Dermis blood vessel endothelial cell (primary cell): ENCODE results near the gene CD7. TPM values are rescaled to one million over a fixed set of nuclear protein-coding genes. Genes with fewer than 3 reads are reported as not detected.

Experiments
- DNase-seq: peaks from one replicate; pipeline ENCODE4 v3.0.0; 2010
- total RNA-seq: library from RNA; depleted of rRNA; stranded (reverse); fragments of >200 nt; gene quantifications from 2 replicates; pipeline ENCODE4 v1.2.3, GENCODE V29; 2014

CD7 gene
- total RNA-seq, 1 donor from 2014 or later, result not detected

GRCh38 chr17:82314012-82314726 lies 3.2 kb downstream of the CD7 start:
- no peak for DNase-seq

GRCh38 chr17:82313195-82314011 lies 4.0 kb downstream of the CD7 start:
- DNase-seq, result no peak

DNA sequence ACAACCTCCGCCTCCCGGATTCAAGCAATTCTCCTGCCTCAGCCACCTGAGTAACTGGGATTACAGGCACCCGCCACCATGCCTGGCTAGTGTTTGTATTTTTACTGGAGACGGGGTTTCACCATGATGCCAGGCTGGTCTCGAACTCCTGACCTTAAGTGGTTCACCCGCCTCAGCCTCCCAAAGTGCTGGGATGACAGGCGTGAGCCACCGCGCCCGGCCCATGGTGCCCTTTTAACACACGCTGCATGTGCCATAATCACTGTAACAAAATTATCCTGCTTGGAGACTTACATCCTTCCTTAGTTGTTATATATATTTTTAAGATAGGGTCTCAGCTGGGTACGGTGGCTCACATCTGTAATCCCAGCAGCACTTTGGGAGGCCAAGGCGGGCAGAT lies 5.4 kb downstream of the CD7 start:
- DNase-seq, result no peak

DNA sequence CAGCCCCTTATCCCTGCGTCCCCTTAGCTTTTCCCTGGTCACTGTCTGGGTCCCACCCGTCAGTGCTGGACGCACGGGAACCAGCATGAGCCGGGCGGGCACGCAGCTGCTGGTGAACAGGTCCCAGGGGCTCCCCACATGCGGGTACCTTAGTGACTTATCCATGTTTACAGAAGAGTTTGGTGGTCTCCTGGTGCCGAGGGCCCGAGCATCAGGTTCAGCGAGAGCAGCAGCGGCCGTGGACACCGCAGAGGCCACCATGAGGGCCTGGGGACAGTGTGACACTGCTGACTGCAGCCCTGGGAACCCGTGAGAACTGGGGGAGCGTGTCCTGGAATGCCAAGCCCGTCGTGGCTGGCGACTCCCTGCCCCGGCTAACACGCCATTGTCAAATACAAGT lies 6.5 kb downstream of the CD7 start:
- DNase-seq, result no peak

DNA sequence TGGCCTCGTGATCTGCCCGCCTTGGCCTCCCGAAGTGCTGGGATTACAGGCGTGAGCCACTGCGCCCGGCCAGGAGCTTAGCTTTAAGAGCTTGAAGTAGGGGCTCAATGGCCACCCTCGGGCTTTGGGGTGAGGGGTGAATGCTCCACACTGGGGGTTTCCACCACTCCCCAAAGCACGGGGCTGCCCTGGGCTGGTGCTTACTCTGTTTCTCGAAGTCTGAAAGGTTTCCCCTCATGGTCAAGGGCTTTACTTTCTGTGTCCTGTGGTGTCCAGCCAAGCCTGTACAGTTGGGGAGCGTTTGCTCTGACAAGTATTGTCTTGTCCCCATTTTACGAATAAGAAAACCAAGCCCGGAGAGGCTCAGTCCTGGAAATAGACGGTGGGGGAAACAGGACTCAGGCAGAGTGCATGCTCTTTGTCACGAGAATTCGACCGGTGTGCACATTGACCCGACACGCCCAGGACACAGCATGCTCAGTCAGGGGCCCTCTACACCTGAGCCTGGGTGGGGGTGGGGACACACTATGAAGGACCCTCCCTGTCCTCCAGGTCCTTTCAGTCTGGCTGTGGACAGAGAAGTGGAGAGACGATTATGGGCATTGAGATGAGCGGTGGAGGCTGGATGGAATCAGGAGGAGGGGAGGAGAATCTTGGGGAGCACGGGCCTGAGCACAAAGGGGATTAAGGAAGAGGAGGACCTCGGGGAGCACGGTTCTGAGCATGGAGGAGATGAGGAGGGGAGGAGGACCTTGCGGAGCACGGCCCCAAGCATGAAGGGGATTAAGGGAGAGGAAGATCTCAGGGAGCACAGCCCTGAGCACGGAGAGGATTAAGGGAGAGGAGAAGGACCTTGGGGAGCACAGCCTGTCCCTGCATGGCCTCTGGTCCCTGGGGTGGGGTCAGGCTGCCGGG lies 7.5 kb downstream of the CD7 start:
- DNase-seq, result no peak

GRCh38 chr17:82305727-82306300 lies 11.6 kb downstream of the CD7 start:
- no peak for DNase-seq

DNA sequence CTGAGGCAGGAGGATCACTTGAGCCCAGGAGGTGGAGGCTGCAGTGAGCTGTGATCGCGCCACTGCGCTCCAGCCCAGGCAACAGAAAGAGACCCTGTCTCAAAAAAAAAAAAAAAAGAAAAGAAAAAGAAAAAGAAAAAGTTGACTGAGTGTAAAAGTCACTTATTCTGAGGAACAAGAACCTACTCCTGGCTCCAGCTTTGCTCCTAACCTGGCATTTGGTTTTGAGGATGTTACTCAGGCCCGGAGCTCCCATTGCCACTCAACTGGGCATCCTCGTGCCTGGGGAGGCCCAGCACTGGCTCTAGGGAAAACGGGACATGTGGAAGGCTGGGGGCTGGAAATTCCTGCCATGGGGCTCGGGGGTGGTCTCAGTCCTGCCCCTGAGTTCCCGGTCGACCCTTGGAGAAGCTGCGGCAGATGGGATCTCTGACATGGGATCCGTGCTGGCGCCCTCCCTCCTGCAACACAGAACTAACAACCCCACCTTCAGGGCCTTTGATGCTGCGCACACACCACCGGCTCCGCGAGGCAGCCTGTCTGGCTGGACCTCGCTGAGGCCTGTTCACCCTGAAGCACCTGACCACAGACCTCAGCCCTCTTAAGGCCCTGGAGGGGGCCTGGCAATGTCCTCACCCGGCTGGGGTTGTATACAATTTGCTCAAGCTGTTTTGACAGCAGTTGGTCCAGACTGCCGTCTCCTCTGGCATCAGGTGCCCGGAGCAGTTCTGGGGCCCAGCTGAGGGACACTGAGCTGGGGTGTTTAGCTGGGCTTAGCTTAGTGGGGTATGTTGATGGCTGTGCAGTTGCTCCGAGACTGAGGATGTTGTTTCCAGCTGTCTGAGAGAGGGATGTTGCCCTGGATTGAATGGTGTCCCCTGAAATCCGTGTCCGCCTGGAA lies 12.3 kb downstream of the CD7 start:
- DNase-seq, result no peak

DNA sequence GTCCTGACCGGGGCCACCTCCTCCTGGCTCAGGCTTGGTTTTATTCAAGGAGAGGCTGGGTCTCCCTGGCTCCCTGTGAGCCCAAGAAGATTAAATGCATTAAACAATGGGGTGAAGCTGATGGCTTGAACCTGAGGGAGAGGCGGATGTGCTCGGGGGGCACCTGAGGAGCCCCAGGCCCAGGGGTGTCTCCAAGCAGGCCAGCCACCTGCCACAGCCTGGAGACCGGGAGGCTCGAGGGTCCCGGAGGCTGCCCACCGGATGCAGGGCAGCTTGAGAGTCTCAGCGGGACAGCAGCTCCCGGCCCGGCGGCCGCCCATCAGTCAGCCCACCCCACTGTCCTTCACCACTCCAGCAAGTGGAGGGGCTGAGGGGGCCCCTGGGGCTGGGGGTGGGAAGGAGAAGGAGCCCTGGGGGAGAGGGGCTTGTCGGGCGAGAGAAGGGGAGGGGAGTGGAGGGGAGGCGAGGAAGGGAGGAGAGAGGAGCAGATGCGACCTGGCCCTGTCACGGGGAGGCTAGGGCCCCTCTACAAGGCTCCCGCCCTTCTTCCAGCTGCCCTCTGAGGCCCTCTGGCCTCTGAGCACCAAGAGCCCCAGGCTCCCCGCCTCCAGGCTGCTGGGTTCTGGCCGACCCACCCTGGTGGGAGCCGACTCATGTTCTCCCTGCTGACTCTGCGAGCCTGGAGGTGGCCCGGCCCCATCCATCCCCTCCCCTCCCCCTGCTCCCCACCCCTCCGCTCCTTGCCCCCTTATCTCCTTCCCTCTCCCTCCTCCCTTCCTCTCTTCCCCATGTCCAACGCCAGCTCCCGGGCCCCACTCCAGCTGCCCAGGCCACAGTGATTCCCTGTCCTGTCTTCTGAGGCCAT lies 13.2 kb downstream of the CD7 start:
- DNase-seq, result no peak

DNA sequence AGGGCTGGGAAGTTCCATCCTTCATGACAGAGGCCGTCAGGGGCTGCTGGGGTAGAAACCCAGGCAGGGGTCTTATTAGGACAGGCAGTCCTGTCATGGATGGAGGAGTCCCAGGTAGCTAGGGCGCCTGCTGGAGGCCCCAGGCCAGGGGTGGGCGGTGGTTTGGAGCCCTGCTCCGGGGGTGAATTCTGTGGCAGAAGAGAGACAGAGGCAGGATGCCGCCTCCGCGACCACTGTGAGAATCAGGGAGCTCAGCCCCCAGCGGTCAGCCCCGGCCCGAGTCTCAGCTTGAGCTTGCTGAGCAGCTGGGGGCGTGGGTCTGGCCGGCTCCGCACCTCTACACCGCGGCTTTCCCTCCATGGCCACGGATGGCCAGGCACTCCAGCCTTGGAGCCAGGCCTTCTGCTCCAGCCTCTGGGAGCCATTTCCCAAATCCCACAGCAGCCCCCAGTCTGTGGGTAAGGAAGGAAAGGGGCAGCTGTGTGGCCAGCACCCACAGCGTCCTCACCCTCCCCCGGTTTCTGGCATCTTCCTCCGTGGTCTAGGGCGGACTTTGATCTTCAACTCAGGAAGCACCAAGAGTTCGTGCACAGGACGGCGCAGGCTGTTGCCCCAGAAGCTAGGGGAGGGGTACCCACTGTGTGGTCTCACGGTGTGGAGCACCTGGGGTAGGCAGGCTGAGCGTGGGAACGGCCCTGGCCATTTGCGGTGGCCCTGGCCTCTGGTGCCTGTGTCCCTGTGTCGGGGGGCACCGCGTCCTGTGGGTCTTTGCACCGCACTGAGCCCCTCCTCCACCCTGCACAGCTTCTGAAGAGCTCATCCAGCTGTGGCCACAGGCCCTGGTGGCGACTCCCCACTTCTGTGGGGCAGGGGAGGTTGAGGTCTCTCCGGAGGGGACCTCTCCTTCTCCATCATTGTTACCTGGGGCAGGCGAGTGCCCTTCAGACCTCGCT lies 14.1 kb downstream of the CD7 start:
- DNase-seq, result no peak

- DNase-seq, result no peak
These were observed 14.8 kb downstream of the CD7 start for GRCh38 chr17:82302568-82302963.

DNA sequence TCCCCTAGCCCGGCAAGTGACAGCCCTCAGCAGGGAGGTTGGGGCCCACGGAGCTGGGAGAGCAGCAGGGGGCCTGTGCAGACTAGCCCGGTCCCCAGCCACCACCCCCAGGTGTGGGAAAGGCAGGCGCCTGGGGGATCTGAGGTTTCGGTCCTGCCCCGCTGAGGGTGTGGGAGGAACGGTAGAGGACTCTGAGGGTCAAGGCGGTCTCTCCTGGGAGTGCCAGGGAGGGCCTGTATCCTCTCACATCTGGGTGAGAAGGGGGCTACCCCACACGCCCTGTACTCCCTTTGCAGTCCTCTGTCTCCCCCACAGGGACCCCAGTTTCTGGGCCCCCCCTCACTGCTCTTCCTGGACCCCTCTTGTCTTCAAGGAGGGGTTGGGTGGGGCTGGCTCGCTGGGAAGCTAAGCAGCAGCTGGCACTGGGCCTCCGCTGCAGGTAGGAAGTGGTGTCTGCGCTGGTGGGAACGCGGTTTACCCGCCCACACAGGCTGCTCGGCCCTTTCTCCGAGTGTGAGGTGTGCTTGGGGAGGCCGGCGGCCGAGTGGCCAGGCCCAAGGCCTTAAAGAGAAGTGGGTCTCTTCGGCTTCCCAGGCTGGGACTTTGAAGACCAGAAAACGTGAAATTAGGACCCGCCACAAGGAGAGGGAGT lies 15.4 kb downstream of the CD7 start:
- no peak for DNase-seq

DNA sequence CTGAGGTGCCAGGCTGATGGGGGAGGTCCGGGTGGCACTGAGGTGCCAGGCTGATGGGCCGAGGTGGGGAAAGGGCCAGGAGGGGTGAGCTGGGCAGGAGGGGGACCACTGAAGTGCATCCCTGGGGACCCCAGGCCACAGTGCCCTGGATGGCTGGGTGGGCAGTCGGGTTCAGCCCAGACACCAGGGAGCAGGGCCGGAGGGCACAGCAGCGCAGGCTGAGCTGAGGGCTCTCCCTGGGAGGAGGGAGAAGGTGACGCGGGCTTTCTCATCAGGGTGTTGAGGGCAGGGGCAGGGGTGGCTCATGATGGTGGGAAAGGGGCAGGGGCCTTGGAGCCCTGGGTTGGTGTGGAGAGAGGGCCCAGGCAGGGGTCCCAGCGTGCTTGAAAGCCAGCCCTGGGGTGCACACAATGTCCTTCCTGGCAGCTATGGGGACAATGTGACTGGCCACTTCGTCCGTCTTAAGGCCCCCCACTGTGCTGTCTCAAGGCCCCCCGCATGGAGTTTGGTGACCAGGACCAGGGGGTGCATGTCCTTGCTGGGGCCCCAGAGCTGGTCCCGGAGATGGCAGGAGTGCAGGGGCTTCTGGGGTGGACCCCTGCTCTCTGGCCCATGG lies 16.0 kb downstream of the CD7 start:
- no peak for DNase-seq

DNA sequence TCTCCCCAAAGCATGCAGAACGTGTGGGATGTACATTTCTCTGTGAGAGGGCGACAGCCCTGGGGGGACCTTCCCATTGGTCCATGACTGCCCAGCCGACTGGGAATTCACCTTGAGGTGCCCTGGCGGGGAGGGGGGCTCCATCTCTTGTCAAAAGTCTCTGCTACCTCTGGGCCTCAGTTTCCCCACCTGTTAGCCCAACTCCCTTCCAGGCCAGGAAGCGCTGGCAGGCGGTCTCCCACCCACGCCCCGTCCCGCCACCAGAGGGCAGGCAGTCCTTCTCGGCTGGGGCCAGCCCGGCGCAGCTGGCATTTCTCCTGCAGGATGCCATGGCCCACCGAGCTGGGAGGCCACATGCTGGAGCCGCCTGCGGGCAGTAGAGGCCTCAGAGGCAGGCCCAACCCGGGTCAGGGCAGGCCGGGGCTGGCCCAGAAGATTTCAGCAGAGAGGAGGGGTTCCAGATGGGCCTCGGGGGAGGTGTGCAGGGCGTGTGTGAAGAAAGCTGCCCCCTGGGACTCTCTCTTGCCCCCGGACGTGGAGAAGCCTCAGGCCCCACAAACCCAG lies 16.6 kb downstream of the CD7 start:
- DNase-seq, result peak; percentile 79

GRCh38 chr17:82300228-82300627 lies 17.2 kb downstream of the CD7 start:
- DNase-seq, result no peak

DNA sequence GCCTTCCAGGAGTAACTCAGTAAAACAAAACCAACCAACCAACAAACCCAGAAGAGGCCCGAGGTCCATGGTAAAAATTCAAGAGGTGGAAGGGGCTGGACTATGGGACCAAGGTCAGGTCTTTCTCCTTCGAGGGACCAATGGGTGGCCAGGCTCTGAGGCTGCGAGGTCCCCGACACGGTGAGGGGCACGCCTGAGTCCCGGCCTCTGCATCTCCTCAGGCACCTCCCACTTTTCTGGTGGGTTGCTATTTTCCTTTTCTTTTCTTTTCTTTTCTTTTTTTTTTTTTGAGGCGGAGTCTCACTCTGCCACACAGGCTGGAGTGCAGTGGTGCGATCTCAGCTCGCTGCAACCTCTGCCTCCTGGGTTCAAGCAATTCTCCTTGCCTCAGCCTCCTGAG lies 18.0 kb downstream of the CD7 start:
- no peak for DNase-seq

- no peak for DNase-seq
These were observed 18.6 kb downstream of the CD7 start for GRCh38 chr17:82298538-82299421.
